ENCODE data around the gene IL10RB.

- no peak for TF ChIP-seq CTCF (IDR thresholded peaks at IDR 0.05)
- TF ChIP-seq POLR2AphosphoS5 (IDR thresholded peaks at IDR 0.05): no peak
These were observed 15.0 kb downstream of the IL10RB start for GRCh38 chr21:33281096-33281652.

Data from breast epithelium (tissue), 3 donors.